Head of caudate nucleus (tissue), 42 donors: Measurements from ENCODE around the gene OR7C1.
A peak's percentile ranks its signal among the peaks of the same experiment; 100 is the strongest.

Source experiments
- DNase-seq, 42 donors: peaks; one replicate each; pipeline versions ENCODE4 v3.0.0 to v3.0.0-alpha.2; 2020 to 2021; ENCODE audit warnings: mixed read lengths in 7 of 42
- intact Hi-C: fragments of 100-400 bp; cut with DNase I; formaldehyde crosslinking; loops from one replicate; pipeline ENCODE4 v1.15.0; 2022

OR7C1 gene

DNA sequence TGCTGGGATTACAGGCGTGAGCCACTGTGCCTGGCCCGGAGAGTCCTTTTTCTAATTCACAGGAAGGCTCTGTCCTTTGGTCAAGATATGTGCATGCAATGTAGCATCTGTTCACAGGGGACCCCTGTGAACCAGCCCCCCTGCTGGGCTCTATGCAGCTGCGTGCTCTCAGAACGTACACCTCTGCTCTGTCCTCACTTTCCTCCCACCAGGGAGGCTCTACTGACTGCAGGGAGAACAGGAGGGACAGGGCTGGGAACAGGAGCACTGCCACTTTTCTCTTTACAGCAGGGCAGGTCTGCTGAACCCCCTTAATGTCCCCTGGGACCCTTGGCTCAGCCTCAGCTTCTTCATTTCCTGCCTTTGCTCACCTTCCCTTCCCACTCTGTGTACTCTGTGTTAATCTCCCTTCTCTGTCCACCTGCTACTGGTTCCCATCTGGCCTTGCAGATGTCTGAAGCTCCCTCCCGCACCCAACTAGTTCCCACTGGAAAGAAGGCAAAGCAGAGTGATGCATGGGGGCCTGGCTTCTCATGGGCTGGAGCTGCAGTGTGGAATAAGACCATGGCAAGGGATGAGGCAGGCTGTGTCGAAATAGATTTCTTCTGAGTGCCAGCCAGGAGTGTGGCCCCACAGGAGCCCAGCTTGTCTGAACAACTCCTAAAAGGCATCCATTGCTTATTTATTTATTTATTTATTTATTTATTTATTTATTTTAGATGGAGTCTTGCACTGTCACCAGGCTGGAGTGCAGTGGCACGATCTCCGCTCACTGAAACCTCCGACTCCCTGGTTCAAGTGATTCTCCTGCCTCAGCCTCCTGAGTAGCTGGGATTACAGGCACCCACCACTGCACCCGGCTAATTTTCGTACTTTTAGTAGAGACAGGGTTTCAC, 63.8 kb downstream of the OR7C1 start:
- peak in 2 of 42 donors; percentile 4 to 5 for DNase-seq
- intact Hi-C loops: no loop called here

DNA sequence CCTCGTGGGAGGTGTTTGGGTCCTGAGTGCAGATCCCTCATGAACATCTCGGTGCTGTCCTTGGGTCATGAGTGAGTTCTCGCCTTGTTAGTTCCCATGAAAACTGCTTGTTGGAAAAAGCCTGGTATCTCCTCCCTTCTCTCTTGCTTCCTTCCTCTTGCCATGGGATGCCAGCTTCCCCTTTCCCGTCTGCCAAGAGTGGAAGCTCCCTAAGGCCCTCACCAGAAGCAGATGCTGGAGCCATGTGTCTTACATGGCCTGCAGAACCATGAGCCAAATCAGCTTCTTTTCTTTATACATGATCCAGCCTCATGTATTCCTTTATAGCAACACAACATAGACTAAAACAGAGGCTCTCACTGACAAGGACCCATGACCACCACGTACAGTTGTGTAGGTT, 64.8 kb downstream of the OR7C1 start:
- no peak for DNase-seq

DNA sequence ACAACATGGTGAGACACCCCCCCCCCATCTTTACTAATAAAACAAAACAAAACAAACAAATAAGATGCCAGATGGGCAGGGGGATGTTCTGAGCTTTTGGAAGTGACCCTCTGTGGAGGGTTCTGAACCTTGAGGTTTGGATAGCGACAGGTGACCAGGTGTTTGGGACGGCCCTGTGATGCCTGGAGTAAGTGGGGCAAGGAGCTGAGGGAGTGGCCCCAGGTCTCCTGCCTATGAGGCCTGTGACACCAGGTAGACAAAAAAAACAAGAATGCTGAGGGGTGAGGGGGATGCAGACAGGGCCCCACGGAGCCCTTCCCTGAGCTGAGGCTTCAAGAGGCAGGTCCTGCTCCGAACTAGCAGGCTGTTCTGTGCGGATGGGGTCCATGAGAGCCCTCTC, 65.8 kb downstream of the OR7C1 start:
- peak in 1 of 42 donors; percentile 16 for DNase-seq
- intact Hi-C loops: loop anchor here (5.0 kb wide), 1 partner anchor 372 kb away; no protein-coding TSS in a partner anchor

More for the DNA sequence above, 64.8 kb downstream of the OR7C1 start:
- intact Hi-C loops: no loop called here

DNA sequence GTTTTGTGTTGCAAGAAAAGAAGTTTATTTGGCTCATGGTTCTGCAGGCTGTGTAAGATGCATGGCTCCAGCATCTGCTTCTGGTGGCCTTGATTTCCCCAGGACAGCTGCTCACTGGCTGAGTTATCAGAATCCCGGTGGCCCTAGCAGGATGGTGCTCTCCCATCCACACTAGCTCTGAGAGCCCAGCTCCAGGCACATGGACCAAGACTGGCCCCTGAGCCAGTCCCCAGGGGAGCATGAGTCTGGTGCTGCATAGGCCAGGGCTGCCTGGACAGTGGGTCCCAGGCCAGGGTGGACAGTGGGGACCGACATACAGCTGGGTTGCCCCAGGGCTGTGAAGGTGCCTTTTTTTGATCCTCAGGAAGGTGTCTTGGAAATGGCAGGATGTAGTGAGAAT, 67.0 kb downstream of the OR7C1 start:
- intact Hi-C loops: loop anchor here (5.0 kb wide), 1 partner anchor 371 kb away; no protein-coding TSS in a partner anchor
- DNase-seq: peak in 2 of 42 donors; percentile 2 to 29

DNA sequence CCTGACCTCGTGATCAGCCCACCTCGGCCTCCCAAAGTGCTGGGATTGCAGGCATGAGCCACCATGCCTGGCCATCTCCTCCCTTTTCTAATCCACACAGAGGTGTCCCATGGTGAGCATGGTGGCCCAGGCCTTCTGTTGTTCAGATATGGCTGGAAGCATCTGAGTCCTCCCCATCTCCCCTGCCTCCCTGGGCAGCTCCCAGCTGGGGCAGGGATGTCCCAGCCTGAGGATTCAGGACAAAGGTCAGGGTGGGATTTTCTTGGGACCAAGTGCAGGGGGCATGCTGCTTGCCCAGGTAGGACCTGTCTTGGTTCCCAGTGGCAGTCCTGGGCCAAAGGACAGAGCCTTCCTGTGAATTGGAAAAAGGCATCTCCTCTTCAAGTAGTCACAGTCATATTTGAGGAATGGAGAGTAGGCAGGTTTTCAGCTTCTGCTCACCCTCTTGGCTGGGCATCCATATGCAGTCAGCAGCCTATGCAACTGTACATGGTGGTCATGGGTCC, 67.5 kb downstream of the OR7C1 start:
- intact Hi-C loops: loop anchor here (5.0 kb wide), 1 partner anchor 370 kb away; no protein-coding TSS in a partner anchor
- peak in 2 of 42 donors; percentile 10 to 21 for DNase-seq

DNA sequence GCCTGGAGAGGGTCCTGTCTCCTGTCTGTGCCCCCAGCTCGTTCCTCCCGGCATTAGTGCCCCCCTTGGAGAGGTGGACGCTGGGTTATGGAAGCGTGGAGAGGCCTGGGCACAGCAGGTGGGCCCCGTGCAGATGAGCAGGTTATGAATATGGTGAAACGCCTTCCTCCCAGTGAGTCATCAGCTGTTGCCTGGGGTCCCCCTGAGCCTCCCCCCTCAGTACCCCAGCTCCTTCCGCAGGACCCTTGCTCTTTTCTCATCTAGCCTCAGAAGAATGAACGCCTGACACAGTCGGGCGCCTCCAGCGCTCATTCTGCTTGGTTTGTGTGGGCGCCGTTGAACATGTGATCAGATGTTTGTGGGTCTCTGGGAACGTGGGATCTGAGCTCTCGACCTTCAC, 69.1 kb downstream of the OR7C1 start:
- DNase-seq: peak in 2 of 42 donors; percentile 3 to 10
- intact Hi-C loops: loop anchor here (5.0 kb wide), 1 partner anchor 369 kb away; no protein-coding TSS in a partner anchor

DNA sequence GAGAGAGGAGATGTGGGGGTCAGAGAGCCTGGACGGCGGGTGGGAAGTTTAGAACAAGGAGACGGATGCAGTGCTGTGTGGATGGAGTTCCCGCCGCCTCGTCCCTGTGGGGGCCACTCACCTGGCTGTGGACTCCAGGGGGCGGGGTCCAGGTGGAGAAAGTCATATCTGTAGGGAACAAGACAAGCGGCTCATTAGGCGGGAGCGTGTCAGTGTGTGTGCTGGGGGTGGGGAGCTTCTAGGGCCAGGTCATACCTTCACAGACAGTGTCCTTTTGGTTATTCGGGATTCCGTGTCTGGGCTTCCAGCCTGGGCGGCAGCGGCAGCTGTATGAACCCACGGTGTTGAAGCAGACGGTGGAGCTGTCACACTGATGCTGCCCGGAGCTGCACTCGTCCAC, 69.6 kb downstream of the OR7C1 start:
- intact Hi-C loops: loop anchor here (5.0 kb wide), 1 partner anchor 368 kb away; no protein-coding TSS in a partner anchor

DNA sequence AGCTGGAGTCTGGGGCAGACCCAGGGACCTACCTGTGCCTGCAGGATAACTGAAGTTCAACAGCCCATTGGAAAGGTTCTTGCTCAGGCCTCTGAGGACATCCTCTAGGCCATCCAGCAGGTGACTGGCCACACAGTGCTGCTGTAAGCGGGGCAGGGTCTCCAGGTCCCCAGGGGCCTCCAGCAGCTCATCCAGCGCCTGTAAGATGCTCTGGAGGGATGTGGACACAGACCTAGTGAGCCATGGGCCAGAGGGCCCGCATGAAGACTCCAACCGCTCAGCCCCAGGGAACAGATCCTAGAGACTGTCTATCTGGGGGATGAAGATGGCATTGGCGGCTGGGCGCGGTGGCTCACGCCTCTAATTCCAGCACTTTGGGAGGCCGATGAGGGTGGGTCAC, 70.6 kb downstream of the OR7C1 start:
- DNase-seq: peak in 1 of 42 donors; percentile 18
- intact Hi-C loops: no loop called here

More for the DNA sequence above, 69.6 kb downstream of the OR7C1 start:
- DNase-seq: peak in 1 of 42 donors; percentile 5

DNA sequence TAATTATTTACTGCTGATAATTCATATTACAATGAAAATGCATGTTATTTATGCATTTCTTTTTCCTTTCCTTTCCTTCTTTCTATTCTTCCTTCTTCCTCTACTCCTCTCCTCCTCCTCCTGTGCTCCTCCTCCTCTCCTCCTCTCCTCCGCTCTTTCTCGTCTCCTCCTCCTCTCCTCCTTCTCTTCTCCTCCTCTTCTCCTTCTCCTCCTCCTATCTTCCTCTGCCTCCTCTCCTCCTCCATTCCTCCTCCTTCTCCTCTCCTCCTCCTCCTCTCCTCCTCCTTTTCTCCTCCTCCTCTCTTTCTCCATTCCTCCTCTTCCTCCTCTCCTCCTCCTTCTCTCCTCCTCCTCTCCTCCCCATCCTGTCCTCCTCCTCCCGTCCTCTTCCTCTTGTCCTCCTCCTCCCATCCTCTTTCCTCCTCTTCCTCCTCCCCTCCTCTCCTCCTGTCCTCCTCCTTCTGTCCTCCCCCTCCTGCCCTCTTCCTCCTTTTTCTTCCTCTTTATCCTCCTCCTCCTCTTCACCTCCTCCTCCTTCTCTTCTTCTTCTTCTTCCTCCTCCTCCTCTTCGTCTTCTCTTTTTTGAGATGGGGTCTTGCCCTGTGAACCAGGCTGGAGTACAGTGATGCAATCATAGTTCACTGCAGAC, 71.4 kb downstream of the OR7C1 start:
- no peak for DNase-seq
- intact Hi-C loops: no loop called here

DNA sequence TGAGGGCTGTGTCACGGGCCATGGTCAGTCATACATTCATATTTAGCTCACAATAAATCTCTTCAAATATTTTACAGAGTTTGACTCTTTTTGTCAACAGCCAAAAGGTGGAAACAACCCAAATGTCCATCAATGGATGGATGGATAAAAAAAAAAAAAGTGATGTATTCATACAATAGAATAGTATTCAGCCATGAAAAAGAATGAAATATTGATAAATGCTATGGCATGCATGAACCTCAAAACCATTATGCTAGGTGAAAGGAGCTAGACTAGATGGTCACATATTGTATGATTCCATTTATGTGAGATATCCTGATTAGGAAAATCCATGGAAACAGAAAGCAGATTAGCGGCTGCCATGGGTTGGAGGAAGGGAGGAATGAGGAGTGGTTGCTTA, 72.9 kb downstream of the OR7C1 start:
- intact Hi-C loops: no loop called here
- DNase-seq: no peak

DNA sequence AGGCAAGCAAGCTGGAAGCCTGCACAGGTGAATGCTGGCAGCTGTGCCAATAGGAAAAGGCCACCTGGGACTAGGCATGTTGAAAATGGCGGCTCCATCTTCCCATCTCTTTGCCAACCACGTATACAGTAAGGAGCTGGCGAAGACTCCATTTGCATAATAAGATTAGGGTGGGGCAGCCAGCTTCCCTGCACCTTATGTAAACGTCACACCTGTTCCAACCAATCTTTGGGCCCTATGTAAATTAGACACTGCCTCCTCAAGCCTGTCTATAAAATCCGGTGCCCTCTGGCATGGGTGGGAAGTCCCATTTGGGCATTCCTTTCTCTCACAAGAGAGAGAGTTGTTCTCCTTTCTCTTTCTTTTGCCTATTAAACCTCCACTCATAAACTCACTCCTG, 73.4 kb downstream of the OR7C1 start:
- intact Hi-C loops: no loop called here
- DNase-seq: no peak

DNA sequence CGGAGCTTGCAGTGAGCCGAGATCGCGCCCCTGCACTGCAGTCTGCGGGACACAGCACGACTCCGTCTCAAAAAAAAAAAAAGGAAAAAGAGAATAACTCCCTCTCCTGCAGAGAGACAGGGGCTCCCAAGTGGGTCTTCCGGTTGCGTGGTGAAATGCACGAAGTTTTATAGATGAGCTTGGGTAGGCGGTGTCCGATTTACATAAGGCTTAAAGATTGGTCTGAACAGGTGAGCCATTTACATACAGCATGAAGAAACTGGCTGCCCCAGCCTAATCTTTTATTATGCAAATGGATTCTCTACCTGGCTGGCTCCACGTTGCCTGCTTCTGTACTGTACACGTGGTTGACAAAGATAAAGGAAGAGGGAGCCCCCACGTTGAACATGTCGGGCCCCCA, 76.2 kb downstream of the OR7C1 start:
- DNase-seq: peak in 1 of 42 donors; percentile 16
- intact Hi-C loops: no loop called here

DNA sequence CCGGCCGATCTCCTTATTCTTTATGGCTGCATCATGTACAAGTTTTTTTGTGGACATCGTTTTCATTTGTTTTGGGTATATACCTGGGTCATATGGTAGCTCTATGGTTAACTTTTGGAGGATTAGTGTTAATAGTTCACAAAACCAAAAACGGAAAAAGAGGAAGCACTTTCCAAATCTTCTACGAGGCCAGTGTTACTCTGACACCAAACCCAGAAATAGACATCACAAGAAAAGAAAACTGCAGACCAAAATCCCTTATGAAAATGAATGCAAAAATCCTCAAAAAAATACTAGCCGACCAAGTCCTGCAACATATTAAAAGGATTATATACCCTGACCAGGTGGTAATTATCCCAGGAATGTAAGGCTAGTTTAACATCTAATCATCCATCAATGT, 86.4 kb downstream of the OR7C1 start:
- DNase-seq: no peak
- intact Hi-C loops: no loop called here
